HG03175 (cell line): ENCODE data around the gene ZNF789.

ENCODE experiments used
- ATAC-seq: cut with Tn5 transposase; IDR thresholded peaks from one replicate; pipeline ENCODE4 v1.9.1; 2021; ENCODE audit warnings: mild to moderate bottlenecking, moderate library complexity; ENCODE audit not compliant: unreplicated experiment

The ZNF789 gene

GRCh38 chr7:99457650-99458493, 14.8 kb upstream of the ZNF789 start:
- ATAC-seq: no peak

- no peak for ATAC-seq
Measured at GRCh38 chr7:99459087-99459486, 13.6 kb upstream of the ZNF789 start.

- no peak for ATAC-seq
Measured at GRCh38 chr7:99460651-99461050, 12.0 kb upstream of the ZNF789 start.

- no peak for ATAC-seq
Measured at GRCh38 chr7:99461221-99461620, 11.5 kb upstream of the ZNF789 start.

- ATAC-seq: no peak
Measured at GRCh38 chr7:99465421-99465768, 7.3 kb upstream of the ZNF789 start.

GRCh38 chr7:99468336-99468918, 4.3 kb upstream of the ZNF789 start:
- no peak for ATAC-seq

GRCh38 chr7:99469381-99470065, 3.2 kb upstream of the ZNF789 start:
- ATAC-seq: no peak

- peak; percentile 12 for ATAC-seq
Measured at GRCh38 chr7:99473315-99473596, 566 bp downstream of the ZNF789 start.

GRCh38 chr7:99476107-99476506, 3.4 kb downstream of the ZNF789 start:
- ATAC-seq: no peak

- ATAC-seq: no peak
Measured at GRCh38 chr7:99478464-99479440, 6.1 kb downstream of the ZNF789 start.

GRCh38 chr7:99485094-99485493, 12.4 kb downstream of the ZNF789 start:
- no peak for ATAC-seq

- no peak for ATAC-seq
Measured at GRCh38 chr7:99489235-99489634, 16.5 kb downstream of the ZNF789 start.

GRCh38 chr7:99490878-99491277, 18.2 kb downstream of the ZNF789 start:
- ATAC-seq: no peak

- no peak for ATAC-seq
Measured at GRCh38 chr7:99493823-99494222, 21.1 kb downstream of the ZNF789 start.

- ATAC-seq: no peak
Measured at GRCh38 chr7:99497766-99498545, 25.3 kb downstream of the ZNF789 start.

GRCh38 chr7:99498546-99498944, 25.9 kb downstream of the ZNF789 start:
- ATAC-seq: no peak

- peak; percentile 22 for ATAC-seq
Measured at GRCh38 chr7:99499371-99499720, 26.7 kb downstream of the ZNF789 start.

GRCh38 chr7:99499721-99500636, 27.3 kb downstream of the ZNF789 start, which contains the start of gene ZNF394:
TSS of gene ZNF394 (minus strand) at chr7:99500281. CDS start at chr7:99500093, 188 bp downstream.
- peak; percentile 45 for ATAC-seq

- no peak for ATAC-seq
Measured at GRCh38 chr7:99500637-99501009, 27.9 kb downstream of the ZNF789 start.
